H1 (cell line): ENCODE results near the gene PDP2. TPM values are rescaled to one million over a fixed set of nuclear protein-coding genes. Genes with fewer than 3 reads are reported as not detected.

Source experiments
- CTCF ChIA-PET: fragments of 300-600 bp; sonication (Branson Sonifier 250); formaldehyde crosslinking; loops from one replicate; lab custom pipeline; 2021; ENCODE audit not compliant: partially characterized antibody; lab: Charles Lee
- POLR2A ChIA-PET: fragments of 300-600 bp; sonication (Branson Sonifier 250); formaldehyde crosslinking; loops from one replicate; lab custom pipeline; 2021; ENCODE audit warnings: inconsistent platforms; ENCODE audit not compliant: partially characterized antibody; lab: Charles Lee
- DNase-seq, 2 experiments: peaks; one replicate each; pipeline versions ENCODE4 v3.0.0 to v3.0.0-alpha.2; 2010 to 2022; ENCODE audit warnings: low spot score in 2 of 2, low read depth in 1 of 2, mixed read lengths in 1 of 2
- FAIRE-seq: peaks from 2 replicates; lab custom pipeline; 2011; peaks lifted over from hg19 to GRCh38; lab: Jason Lieb, UNC
- H2AFZ ChIP-seq: 2 replicates; pipeline ENCODE4 v1.8.1; 2012; ENCODE audit warnings: low read length, inconsistent platforms
- H2AK5ac ChIP-seq: 2 replicates; pipeline ENCODE4 v1.6.1; 2013; ENCODE audit warnings: low read depth, low read length
- H2BK120ac ChIP-seq: replicated peaks from 2 replicates; pipeline ENCODE3; 2013; ENCODE audit warnings: low read depth, low read length, inconsistent platforms
- H2BK12ac ChIP-seq: 2 replicates; pipeline ENCODE4 v1.6.1; 2013; ENCODE audit warnings: low read depth, low read length
- H2BK15ac ChIP-seq: 2 replicates; pipeline ENCODE4 v1.6.1; 2013; ENCODE audit warnings: low read length
- H2BK20ac ChIP-seq: 2 replicates; pipeline ENCODE4 v1.6.1; 2013; ENCODE audit warnings: low read length
- H2BK5ac ChIP-seq: 2 replicates; pipeline ENCODE4 v1.6.1; 2013; ENCODE audit warnings: low read depth, low read length
- H3K14ac ChIP-seq: 2 replicates; pipeline ENCODE4 v1.6.1; 2013; ENCODE audit warnings: inconsistent platforms; ENCODE audit not compliant: insufficient read length
- H3K18ac ChIP-seq: 2 replicates; pipeline ENCODE4 v1.6.1; 2013; ENCODE audit warnings: low read length; ENCODE audit errors: extremely low read depth
- H3K23ac ChIP-seq: 2 replicates; pipeline ENCODE4 v1.6.1; 2013; ENCODE audit warnings: inconsistent platforms; ENCODE audit not compliant: insufficient read length
- H3K23me2 ChIP-seq: 2 replicates; pipeline ENCODE4 v1.6.1; 2013; ENCODE audit warnings: low read depth, low read length
- H3K27ac ChIP-seq: 2 replicates; pipeline ENCODE4 v1.6.1; 2011; ENCODE audit warnings: low read depth, low read length, inconsistent platforms
- H3K27me3 ChIP-seq, 4 experiments: replicated peaks in 1 of 4; 1 replicate in 1 of 4; 2 replicates in 3 of 4; pipeline versions ENCODE4 v1.6.1 to v1.8.1; 2011 to 2013; ENCODE audit warnings: low read length in 3 of 4, mild to moderate bottlenecking in 3 of 4, inconsistent platforms in 2 of 4, mixed read lengths in 2 of 4, moderate library complexity in 1 of 4; ENCODE audit not compliant: control insufficient read depth in 3 of 4, insufficient read depth in 3 of 4; ENCODE audit errors: extremely low read depth in 1 of 4
- H3K36me3 ChIP-seq, 4 experiments: 2 replicates each; pipeline versions ENCODE4 v1.6.1 to v1.8.1; 2011 to 2013; ENCODE audit warnings: mild to moderate bottlenecking in 4 of 4, low read length in 3 of 4, moderate library complexity in 2 of 4, control low read depth in 1 of 4, inconsistent platforms in 1 of 4; ENCODE audit not compliant: insufficient read depth in 4 of 4, control insufficient read depth in 2 of 4
- H3K4ac ChIP-seq: replicated peaks from 2 replicates; pipeline ENCODE3; 2013; ENCODE audit warnings: low read length, low read depth, mixed read lengths, inconsistent platforms; ENCODE audit not compliant: insufficient read length
- H3K4me1 ChIP-seq, 4 experiments: replicated peaks in 1 of 4; 1 replicate in 1 of 4; 2 replicates in 3 of 4; pipeline versions ENCODE4 v1.6.1 to v1.8.1; 2011 to 2013; ENCODE audit warnings: low read length in 3 of 4, inconsistent platforms in 2 of 4, mixed read lengths in 1 of 4; ENCODE audit not compliant: insufficient read depth in 4 of 4, control insufficient read depth in 3 of 4
- H3K4me2 ChIP-seq, 2 experiments: 2 replicates each; pipeline versions ENCODE4 v1.6.1 to v1.8.1; 2011 to 2013; ENCODE audit warnings: low read depth in 2 of 2, low read length in 2 of 2, control low read depth in 1 of 2, inconsistent platforms in 1 of 2, mild to moderate bottlenecking in 1 of 2; ENCODE audit not compliant: insufficient read depth in 1 of 2
- H3K4me3 ChIP-seq, 4 experiments: fragments of 200-600, 300-600 bp in 1 of 4; sonication (generic), shearing (Covaris generic), sonication (Bioruptor Twin) in 1 of 4; 2 replicates each; pipeline versions ENCODE4 v1.5.1 to v1.8.1; 2011 to 2016; ENCODE audit warnings: low read length in 4 of 4, low read depth in 3 of 4, control low read depth in 2 of 4, inconsistent platforms in 2 of 4, mild to moderate bottlenecking in 2 of 4, mixed read lengths in 1 of 4, moderate library complexity in 1 of 4; ENCODE audit not compliant: insufficient read depth in 2 of 4; ENCODE audit errors: extremely low read depth in 1 of 4
- H3K56ac ChIP-seq: replicated peaks from 2 replicates; pipeline ENCODE3; 2013; ENCODE audit warnings: low read depth, mild to moderate bottlenecking, mixed read lengths, low read length, inconsistent platforms; ENCODE audit not compliant: insufficient read length
- H3K79me1 ChIP-seq: 2 replicates; pipeline ENCODE4 v1.6.1; 2013; ENCODE audit warnings: low read depth, low read length, control low read depth
- H3K79me2 ChIP-seq, 2 experiments: 2 replicates each; pipeline versions ENCODE4 v1.6.1 to v1.8.1; 2012 to 2013; ENCODE audit warnings: low read length in 2 of 2, mild to moderate bottlenecking in 2 of 2, inconsistent platforms in 1 of 2; ENCODE audit not compliant: insufficient read depth in 2 of 2, control insufficient read depth in 1 of 2
- H3K9ac ChIP-seq, 4 experiments: replicated peaks in 1 of 4; 1 replicate in 1 of 4; 2 replicates in 3 of 4; pipeline versions ENCODE4 v1.6.1 to v1.8.1; 2011 to 2013; ENCODE audit warnings: low read depth in 3 of 4, low read length in 3 of 4, control low read depth in 2 of 4, mild to moderate bottlenecking in 2 of 4, moderate library complexity in 2 of 4, inconsistent platforms in 1 of 4; ENCODE audit errors: extremely low read depth in 1 of 4
- H3K9me3 ChIP-seq, 2 experiments: 2 replicates each; pipeline versions ENCODE4 v1.6.1 to v1.8.1; 2012 to 2013; ENCODE audit warnings: mild to moderate bottlenecking in 2 of 2, moderate library complexity in 2 of 2, control low read depth in 1 of 2, inconsistent platforms in 1 of 2, low read depth in 1 of 2, low read length in 1 of 2, mixed read lengths in 1 of 2; ENCODE audit not compliant: insufficient read depth in 2 of 2
- H4K20me1 ChIP-seq, 2 experiments: replicated peaks in 1 of 2; 2 replicates each; pipeline versions ENCODE3 to v1.8.1; 2011 to 2013; ENCODE audit warnings: inconsistent platforms in 2 of 2, low read length in 2 of 2, mild to moderate bottlenecking in 1 of 2; ENCODE audit not compliant: insufficient read depth in 2 of 2, control insufficient read depth in 1 of 2
- H4K5ac ChIP-seq: 2 replicates; pipeline ENCODE4 v1.6.1; 2013; ENCODE audit warnings: low read length, low read depth, mixed read lengths, inconsistent platforms; ENCODE audit not compliant: insufficient read length
- H4K8ac ChIP-seq: 2 replicates; pipeline ENCODE4 v1.8.0; 2013; ENCODE audit warnings: mild to moderate bottlenecking, moderate library complexity, low read length, inconsistent platforms; ENCODE audit not compliant: insufficient read depth; ENCODE audit errors: extremely low read depth
- H4K91ac ChIP-seq: replicated peaks from 2 replicates; pipeline ENCODE3; 2013; ENCODE audit warnings: low read length, mixed read lengths, inconsistent platforms; ENCODE audit not compliant: insufficient read length
- BCL11A ChIP-seq, 2 experiments: IDR thresholded peaks; one replicate each; pipeline ENCODE4 v1.6.1; 2011; ENCODE audit warnings: low read depth in 2 of 2, low read length in 2 of 2, mild to moderate bottlenecking in 2 of 2
- BRCA1 ChIP-seq: IDR thresholded peaks from 2 replicates; pipeline ENCODE4 v1.6.1; 2012; ENCODE audit warnings: low read depth, low read length, improper control_type of control experiment
- KDM1A ChIP-seq: fragments of 200-600, 300-600 bp; sonication (generic); IDR thresholded peaks from 2 replicates; pipeline ENCODE4 v1.7.1; 2016; ENCODE audit warnings: mild to moderate bottlenecking, low read length, borderline replicate concordance
- NRF1 ChIP-seq: IDR thresholded peaks from 2 replicates; pipeline ENCODE4 v1.6.1; 2011; ENCODE audit warnings: mild to moderate bottlenecking, low read depth, low read length, improper control_type of control experiment
- RAD21 ChIP-seq, 2 experiments: IDR thresholded peaks in 1 of 2; conservative IDR thresholded peaks in 1 of 2; 2 replicates each; pipeline ENCODE4 v1.6.1; 2011; ENCODE audit warnings: low read depth in 2 of 2, low read length in 2 of 2, improper control_type of control experiment in 1 of 2, inconsistent platforms in 1 of 2, mild to moderate bottlenecking in 1 of 2, moderate library complexity in 1 of 2
- SIN3A ChIP-seq, 2 experiments: IDR thresholded peaks in 1 of 2; conservative IDR thresholded peaks in 1 of 2; 2 replicates each; pipeline ENCODE4 v1.6.1; 2011 to 2012; ENCODE audit warnings: low read length in 2 of 2, improper control_type of control experiment in 1 of 2, low read depth in 1 of 2, mild to moderate bottlenecking in 1 of 2
- WGBS, 2 experiments: shearing (Covaris generic) in 1 of 2; methylation state at CpG; one replicate each; pipeline versions ENCODE4 v1.1.6 to v1.1.7; 2013 to 2015; ENCODE audit warnings: low lambda C conversion rate in 2 of 2, mixed read lengths in 2 of 2, inconsistent platforms in 1 of 2, low coverage in 1 of 2, missing lambda C conversion rate in 1 of 2; ENCODE audit not compliant: insufficient replicate concordance in 2 of 2, insufficient coverage in 1 of 2, insufficient read length in 1 of 2; ENCODE audit errors: extremely low coverage in 1 of 2, missing lambda C conversion rate in 1 of 2; 5-methylcytosine and 5-hydroxymethylcytosine counted together
- polyA plus RNA-seq, 7 experiments: library from polyadenylated mRNA; depleted of rRNA in 3 of 7; stranded (reverse) in 5 of 7; unstranded in 2 of 7; fragments of >200 nt in 5 of 7; fragments of 200-250 nt in 2 of 7; gene quantifications; 1 replicate in 5 of 7; 2 replicates in 1 of 7; 4 replicates in 1 of 7; pipeline versions ENCODE4 v1.2.1 to v1.2.3, GENCODE V29; 2011 to 2013; ENCODE audit warnings: missing spikeins in 2 of 7, mixed read lengths in 2 of 7
- total RNA-seq: library from RNA; stranded (reverse); fragmentation: NEBNext Ultra II Directional; extraction: Animal tissue kit (Norgen Biotek cat#: 25700); gene quantifications from 2 replicates; pipeline ENCODE4 v1.2.1, GENCODE V29; 2021
- TF ChIP-seq, protein P1 (sequence below): IDR thresholded peaks from 2 replicates; pipeline ENCODE4 v1.6.1; 2012; ENCODE audit warnings: inconsistent platforms

Gene PDP2
- total and polyA plus RNA-seq, 2 of the 8 experiments (the other 6 are each of a cell fraction or from before 2014, with no cell fraction given) = 11.7 to 36.5 TPM

DNA sequence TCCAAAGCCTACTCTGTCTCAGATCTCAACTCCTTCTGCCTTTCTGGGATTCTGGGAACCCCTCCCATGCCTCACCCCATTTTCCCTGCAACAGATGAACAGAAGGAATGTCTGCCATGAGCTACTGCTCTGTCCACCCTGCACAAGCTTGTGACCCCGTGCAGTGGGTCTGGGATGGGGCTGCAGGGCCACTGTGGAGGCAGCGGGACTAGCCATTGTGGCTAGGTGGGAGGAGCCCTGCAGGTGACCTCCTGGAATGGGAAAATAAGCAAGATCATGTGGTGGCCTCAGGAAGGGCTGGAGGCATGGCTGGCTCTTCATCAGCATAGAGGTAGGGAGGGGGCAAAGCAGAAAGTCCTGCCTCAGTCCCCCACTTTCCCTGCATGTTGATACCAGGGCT lies 13.7 kb downstream of the PDP2 start:
- Histone ChIP-seq H3K9me3 (no peaks in the 10 kb centered on the region), H3K4ac (no peak overlapping the region), H3K56ac (no peak overlapping the region), H3K27me3 (no peaks in the 10 kb centered on the region; a peak in 1 of 7 replicates), H4K20me1 (peaks cover 4 to 11% of the 10 kb centered on the region in 2 experiments), H3K27ac (no peak overlapping the region), H3K23ac (no peak overlapping the region), H2BK15ac (no peak overlapping the region), H3K9ac (no peak overlapping the region), H3K79me2 (no peaks in the 10 kb centered on the region), H3K4me1 (no peaks in the 10 kb centered on the region), H3K36me3 (peaks cover 0 to 2% (median 0%) of the 10 kb centered on the region in 4 experiments; a peak in 1 of 8 replicates), H2AK5ac (no peak overlapping the region), H4K8ac (no peak overlapping the region), H3K4me2 (no peak overlapping the region), H3K18ac (no peak overlapping the region), H2BK20ac (no peak overlapping the region), H3K4me3 (no peak overlapping the region), H4K91ac (no peak overlapping the region), H3K23me2 (no peaks in the 10 kb centered on the region), H2BK120ac (no peak overlapping the region), H2AFZ (no peak overlapping the region), H2BK12ac (no peak overlapping the region), H4K5ac (no peak overlapping the region), H3K79me1 (no peaks in the 10 kb centered on the region), H3K14ac (no peak overlapping the region), H2BK5ac (no peak overlapping the region)
- ChIA-PET POLR2A (interaction anchor here (1.5 to 2.7 kb wide), 3 partner anchors 10 to 36 kb away, joined by 3 to 7 read pairs (median 6); no protein-coding TSS in a partner anchor), CTCF (interaction anchor here (1.3 to 42.0 kb wide), 8 partner anchors 12 to 67 kb away, joined by 3 to 1009 read pairs (median 8); partner anchors contain the start of genes CDH16, CES3, CIAO2B and NAE1)
- no peak for DNase-seq
- FAIRE-seq = no peak
- 88% methylated on average over 2 of the region's 2 CpGs; no CpG with 5 or more reads in 1 of the 2 experiments for WGBS, 2 experiments
- TF ChIP-seq BRCA1 (no peak), BCL11A (IDR thresholded peaks at IDR 0.05; ENCODE audit: low read depth in 2 of 2, low read length in 2 of 2) (no peak), SIN3A (conservative IDR thresholded peaks at IDR 0.05 in 1 of 2, IDR thresholded peaks at IDR 0.05 in 1 of 2; ENCODE audit: low read depth in 1 of 2, low read length in 2 of 2) (no peak), RAD21 (IDR thresholded peaks at IDR 0.05 in 1 of 2, conservative IDR thresholded peaks at IDR 0.05 in 1 of 2; ENCODE audit: low read depth in 2 of 2, low read length in 2 of 2) (no peak), NRF1 (no peak), KDM1A (no peak)
- TF ChIP-seq, protein P1, sequence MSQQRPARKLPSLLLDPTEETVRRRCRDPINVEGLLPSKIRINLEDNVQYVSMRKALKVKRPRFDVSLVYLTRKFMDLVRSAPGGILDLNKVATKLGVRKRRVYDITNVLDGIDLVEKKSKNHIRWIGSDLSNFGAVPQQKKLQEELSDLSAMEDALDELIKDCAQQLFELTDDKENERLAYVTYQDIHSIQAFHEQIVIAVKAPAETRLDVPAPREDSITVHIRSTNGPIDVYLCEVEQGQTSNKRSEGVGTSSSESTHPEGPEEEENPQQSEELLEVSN = no peak
